Cardiac muscle cell (in vitro differentiated cells and primary cell): ENCODE measurements around the gene CHKA. TPM values are rescaled to one million over a fixed set of nuclear protein-coding genes. Genes with fewer than 3 reads are reported as not detected.

ENCODE experiments used
- DNase-seq, 2 donors: peaks; one replicate each; pipeline versions ENCODE4 v3.0.0 to v3.0.0-alpha.2; 2010 to 2017; ENCODE audit warnings: low read depth in 1 of 2, low spot score in 1 of 2
- H3K27ac ChIP-seq: fragments of 200-600 bp; sonication (generic); 2 replicates; pipeline ENCODE4 v1.5.1; 2016
- H3K27me3 ChIP-seq: fragments of 200-600 bp; sonication (generic); 2 replicates; pipeline ENCODE4 v1.6.0; 2016; ENCODE audit warnings: control low read depth
- H3K36me3 ChIP-seq: fragments of 200-600 bp; sonication (generic); 2 replicates; pipeline ENCODE4 v1.5.1; 2016; ENCODE audit warnings: control low read depth
- H3K4me1 ChIP-seq: fragments of 200-600 bp; sonication (generic); 2 replicates; pipeline ENCODE4 v1.8.1; 2017; ENCODE audit warnings: low read depth, mild to moderate bottlenecking, mixed run types
- H3K4me3 ChIP-seq: fragments of 200-600 bp; sonication (generic); 2 replicates; pipeline ENCODE4 v1.5.1; 2016; ENCODE audit warnings: mild to moderate bottlenecking
- H3K9me3 ChIP-seq: fragments of 200-600 bp; sonication (generic); 2 replicates; pipeline ENCODE4 v1.5.1; 2017; ENCODE audit warnings: low read depth, mild to moderate bottlenecking, control low read depth
- CTCF ChIP-seq: IDR thresholded peaks from 2 replicates; pipeline ENCODE4 v1.5.1; 2012; ENCODE audit warnings: low read depth, mild to moderate bottlenecking, low read length
- polyA plus RNA-seq: library from polyadenylated mRNA; unstranded; fragments of >200 nt; fragmentation: Nextera tagmentation; extraction: Ambion mirVana; gene quantifications from 2 replicates; pipeline ENCODE4 v1.2.1, GENCODE V29; 2016
- total RNA-seq: library from RNA; depleted of rRNA; stranded (reverse); fragments of >200 nt; gene quantifications from 2 replicates; pipeline ENCODE4 v1.2.3, GENCODE V29; 2016

CHKA gene
- total and polyA plus RNA-seq, 2 experiments from 2014 or later: 37.6 to 143 TPM

- Histone ChIP-seq H3K27ac (no peak overlapping the region), H3K4me1 (no peaks in the 10 kb centered on the region), H3K4me3 (no peak overlapping the region), H3K27me3 (no peaks in the 10 kb centered on the region), H3K36me3 (peaks cover 17% of the 10 kb centered on the region), H3K9me3 (no peaks in the 10 kb centered on the region)
- no peak for DNase-seq
- TF ChIP-seq CTCF: no peak
Measured at GRCh38 chr11:68053981-68054812, 67.0 kb downstream of the CHKA start.

- DNase-seq: no peak
- peak overlapping the region; percentile 64 for H3K27ac ChIP-seq
- no peaks in the 10 kb centered on the region for H3K4me1 ChIP-seq
- no peaks in the 10 kb centered on the region for H3K27me3 ChIP-seq
- H3K36me3 ChIP-seq: peaks cover 13% of the 10 kb centered on the region
- no peak for TF ChIP-seq CTCF
- H3K9me3 ChIP-seq: no peaks in the 10 kb centered on the region
- H3K4me3 ChIP-seq: no peak overlapping the region
Measured at GRCh38 chr11:68053117-68053516, 68.1 kb downstream of the CHKA start.

GRCh38 chr11:68052137-68052873 lies 68.9 kb downstream of the CHKA start:
- no peak for DNase-seq
- no peak overlapping the region for H3K4me3 ChIP-seq
- H3K4me1 ChIP-seq: no peaks in the 10 kb centered on the region
- H3K9me3 ChIP-seq: no peaks in the 10 kb centered on the region
- no peaks in the 10 kb centered on the region for H3K27me3 ChIP-seq
- H3K27ac ChIP-seq: peak overlapping the region; percentile 25
- peaks cover 7% of the 10 kb centered on the region for H3K36me3 ChIP-seq
- no peak for TF ChIP-seq CTCF

- Histone ChIP-seq H3K27me3 (no peaks in the 10 kb centered on the region), H3K9me3 (no peaks in the 10 kb centered on the region), H3K4me3 (no peak overlapping the region), H3K4me1 (no peaks in the 10 kb centered on the region), H3K36me3 (peaks cover 7% of the 10 kb centered on the region), H3K27ac (peak overlapping the region; percentile 62)
- no peak for TF ChIP-seq CTCF
- DNase-seq: no peak
Measured at GRCh38 chr11:68051191-68052136, 69.7 kb downstream of the CHKA start.

GRCh38 chr11:68050371-68050841 lies 70.8 kb downstream of the CHKA start:
- no peak for DNase-seq
- TF ChIP-seq CTCF: no peak
- H3K27ac ChIP-seq: no peak overlapping the region

More at GRCh38 chr11:68050371-68050841, 70.8 kb downstream of the CHKA start:
- H3K4me3 ChIP-seq: no peak overlapping the region
- no peaks in the 10 kb centered on the region for H3K9me3 ChIP-seq
- H3K36me3 ChIP-seq: peaks cover 7% of the 10 kb centered on the region
- no peaks in the 10 kb centered on the region for H3K4me1 ChIP-seq
- no peaks in the 10 kb centered on the region for H3K27me3 ChIP-seq
